ENCODE results near the gene DEFB127. TPM values are rescaled to one million over a fixed set of nuclear protein-coding genes. Genes with fewer than 3 reads are reported as not detected.
"Not testable (repeated sequence)": the region's sequence is repeated elsewhere in the genome, so short reads cannot be mapped to it uniquely, and the experiment has no call there.

The DEFB127 gene
- total and polyA plus RNA-seq, 4 donors: not detected

DNA sequence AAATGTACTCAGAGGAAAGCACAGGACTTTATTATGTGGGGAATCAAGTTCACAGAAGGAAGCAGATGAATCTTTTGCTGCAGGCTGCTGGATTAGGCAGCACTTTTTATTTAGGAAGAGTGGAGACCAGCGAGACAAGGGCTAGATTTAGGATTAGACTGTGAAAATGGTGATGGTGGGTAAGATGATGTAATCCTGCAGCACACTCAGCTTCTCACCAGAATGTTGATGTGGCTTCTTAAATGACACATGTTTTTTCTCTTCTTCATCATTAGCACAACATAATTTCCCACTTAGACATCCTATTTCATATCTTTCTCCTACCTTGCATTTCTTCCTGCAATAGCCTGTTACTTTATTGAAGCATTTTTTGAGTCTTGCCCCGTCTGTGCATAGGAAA is 30.5 kb downstream of the DEFB127 start:
- WGBS, 2 donors: 75 to 78% methylated on average over 2 of the region's 2 CpGs
- H3K9ac ChIP-seq (ENCODE audit: insufficient read depth in 1 of 2, low read length in 2 of 2): no peak overlapping the region
- no peak overlapping the region for H3K27ac ChIP-seq (ENCODE audit: low read depth in 1 of 2, low read length in 1 of 2)
- H3K27me3 ChIP-seq (ENCODE audit: control insufficient read depth in 3 of 3, insufficient read depth in 3 of 3, low read length in 2 of 3): peaks cover 0 to 6% (median 0%) of the 10 kb centered on the region in 3 donors
- TF ChIP-seq, protein P1, sequence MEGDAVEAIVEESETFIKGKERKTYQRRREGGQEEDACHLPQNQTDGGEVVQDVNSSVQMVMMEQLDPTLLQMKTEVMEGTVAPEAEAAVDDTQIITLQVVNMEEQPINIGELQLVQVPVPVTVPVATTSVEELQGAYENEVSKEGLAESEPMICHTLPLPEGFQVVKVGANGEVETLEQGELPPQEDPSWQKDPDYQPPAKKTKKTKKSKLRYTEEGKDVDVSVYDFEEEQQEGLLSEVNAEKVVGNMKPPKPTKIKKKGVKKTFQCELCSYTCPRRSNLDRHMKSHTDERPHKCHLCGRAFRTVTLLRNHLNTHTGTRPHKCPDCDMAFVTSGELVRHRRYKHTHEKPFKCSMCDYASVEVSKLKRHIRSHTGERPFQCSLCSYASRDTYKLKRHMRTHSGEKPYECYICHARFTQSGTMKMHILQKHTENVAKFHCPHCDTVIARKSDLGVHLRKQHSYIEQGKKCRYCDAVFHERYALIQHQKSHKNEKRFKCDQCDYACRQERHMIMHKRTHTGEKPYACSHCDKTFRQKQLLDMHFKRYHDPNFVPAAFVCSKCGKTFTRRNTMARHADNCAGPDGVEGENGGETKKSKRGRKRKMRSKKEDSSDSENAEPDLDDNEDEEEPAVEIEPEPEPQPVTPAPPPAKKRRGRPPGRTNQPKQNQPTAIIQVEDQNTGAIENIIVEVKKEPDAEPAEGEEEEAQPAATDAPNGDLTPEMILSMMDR (IDR thresholded peaks at IDR 0.05; ENCODE audit: control extremely low read depth, extremely low read depth): no peak
- H3K4me3 ChIP-seq: no peak overlapping the region
- ATAC-seq (ENCODE audit: insufficient read depth, low FRiP score) (no peak), DNase-seq (no peak)
- no peaks in the 10 kb centered on the region for H3K36me3 ChIP-seq (ENCODE audit: control insufficient read depth in 4 of 4, insufficient read depth in 4 of 4, low read length in 4 of 4)
- H3K4me1 ChIP-seq (ENCODE audit: control insufficient read depth in 5 of 5, insufficient read depth in 5 of 5, low read length in 5 of 5): no peaks in the 10 kb centered on the region
- no peaks in the 10 kb centered on the region for H3K9me3 ChIP-seq (ENCODE audit: control insufficient read depth in 4 of 4, insufficient read depth in 3 of 4, low read length in 3 of 4)

DNA sequence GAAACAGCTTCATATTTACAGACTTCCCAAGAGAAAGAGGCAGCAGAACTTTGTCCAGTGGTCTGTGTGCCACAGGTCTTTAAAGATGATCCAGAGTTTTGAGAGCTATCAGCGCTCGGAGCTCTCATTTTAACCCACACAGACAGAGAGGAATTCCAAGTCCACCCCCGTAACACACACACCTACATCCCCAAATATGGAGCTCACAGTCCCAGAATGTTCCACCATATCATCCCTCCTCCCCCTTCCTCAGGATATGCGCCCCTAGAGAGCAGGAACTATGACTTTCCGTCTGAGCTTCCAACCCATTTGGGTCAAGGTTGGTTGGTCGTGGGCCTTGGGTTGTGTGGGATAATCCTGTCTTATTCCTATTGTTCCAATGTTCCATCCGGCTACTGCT is 32.4 kb downstream of the DEFB127 start, which contains the start of gene DEFB128:
Gene DEFB128 (minus strand): TSS at position 101 of the 400 bp plus-strand sequence. CDS start 88 bp downstream, at position 13.
- Histone ChIP-seq H3K36me3 (ENCODE audit: control insufficient read depth in 4 of 4, insufficient read depth in 4 of 4, low read length in 4 of 4) (no peaks in the 10 kb centered on the region), H3K27ac (ENCODE audit: low read depth in 1 of 2, low read length in 1 of 2) (no peak within 1 kb of the TSS), H3K9ac (ENCODE audit: insufficient read depth in 1 of 2, low read length in 2 of 2) (no peak within 1 kb of the TSS), H3K4me3 (no peak within 1 kb of the TSS), H3K4me1 (ENCODE audit: control insufficient read depth in 5 of 5, insufficient read depth in 5 of 5, low read length in 5 of 5) (no peaks in the 10 kb centered on the region), H3K27me3 (ENCODE audit: control insufficient read depth in 3 of 3, insufficient read depth in 3 of 3, low read length in 2 of 3) (peaks cover 0 to 6% (median 0%) of the 10 kb centered on the region in 3 donors), H3K9me3 (ENCODE audit: control insufficient read depth in 4 of 4, insufficient read depth in 3 of 4, low read length in 3 of 4) (no peaks in the 10 kb centered on the region)
- DNase-seq (no peak), ATAC-seq (ENCODE audit: insufficient read depth, low FRiP score) (no peak)
- TF ChIP-seq, protein P1 (IDR thresholded peaks at IDR 0.05; ENCODE audit: control extremely low read depth, extremely low read depth): no peak
- WGBS, 2 donors: 58 to 70% methylated on average over 7 of the region's 7 CpGs

DNA sequence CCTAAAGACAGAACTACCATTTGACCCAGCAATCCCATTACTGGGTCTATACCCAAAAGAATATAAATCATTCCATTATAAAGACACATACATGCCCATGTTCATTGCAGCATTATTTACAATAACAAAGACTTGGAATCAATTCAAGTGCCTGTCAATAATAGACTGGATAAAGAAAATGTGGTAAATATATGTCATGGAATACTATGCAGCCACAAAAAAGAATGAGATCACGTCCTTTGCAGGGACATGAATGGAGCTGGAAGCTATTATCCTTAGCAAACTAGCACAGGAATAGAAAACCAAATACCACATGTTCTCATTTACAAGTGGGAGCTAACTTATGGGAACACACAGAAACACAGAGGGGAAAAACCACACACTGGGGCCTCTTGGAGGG is 41.0 kb downstream of the DEFB127 start:
- Histone ChIP-seq H3K27ac (ENCODE audit: low read depth in 1 of 2, low read length in 1 of 2) (no peak overlapping the region), H3K27me3 (ENCODE audit: control insufficient read depth in 3 of 3, insufficient read depth in 3 of 3, low read length in 2 of 3) (no peaks in the 10 kb centered on the region), H3K36me3 (ENCODE audit: control insufficient read depth in 4 of 4, insufficient read depth in 4 of 4, low read length in 4 of 4) (no peaks in the 10 kb centered on the region), H3K9ac (ENCODE audit: insufficient read depth in 1 of 2, low read length in 2 of 2) (no peak overlapping the region), H3K4me3 (no peak overlapping the region), H3K9me3 (ENCODE audit: control insufficient read depth in 4 of 4, insufficient read depth in 3 of 4, low read length in 3 of 4) (no peaks in the 10 kb centered on the region), H3K4me1 (ENCODE audit: control insufficient read depth in 5 of 5, insufficient read depth in 5 of 5, low read length in 5 of 5) (no peaks in the 10 kb centered on the region)
- TF ChIP-seq, protein P1 (IDR thresholded peaks at IDR 0.05; ENCODE audit: control extremely low read depth, extremely low read depth): no peak
- ATAC-seq (ENCODE audit: insufficient read depth, low FRiP score) (no peak), DNase-seq (no peak)
- 89 to 91% methylated on average over 1 of the region's 1 CpG for WGBS, 2 donors

DNA sequence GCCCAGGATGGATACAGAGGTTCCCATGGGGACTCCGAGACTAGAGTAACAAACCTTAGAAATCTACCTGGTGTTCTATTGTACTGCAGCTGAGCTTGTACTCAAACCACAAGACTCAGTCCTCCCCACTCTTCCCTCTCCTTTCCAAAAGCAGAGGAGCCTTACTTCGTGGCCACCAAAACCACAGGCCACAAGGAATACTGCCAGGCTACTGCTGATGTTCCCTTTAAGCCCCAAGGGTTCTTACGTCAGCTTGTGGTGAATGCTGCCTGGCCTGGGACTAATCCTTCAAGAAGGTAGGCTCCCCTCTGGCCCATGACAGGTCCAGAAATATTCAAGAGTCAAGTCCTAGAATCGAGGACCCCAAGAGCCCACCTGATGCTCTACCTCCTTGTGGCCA is 42.7 kb downstream of the DEFB127 start:
- no peaks in the 10 kb centered on the region for H3K36me3 ChIP-seq (ENCODE audit: control insufficient read depth in 4 of 4, insufficient read depth in 4 of 4, low read length in 4 of 4)
- H3K27me3 ChIP-seq (ENCODE audit: control insufficient read depth in 3 of 3, insufficient read depth in 3 of 3, low read length in 2 of 3): peaks cover 0 to 7% (median 0%) of the 10 kb centered on the region in 3 donors
- 35 to 60% methylated on average over 4 of the region's 4 CpGs for WGBS, 2 donors
- no peak overlapping the region for H3K4me3 ChIP-seq
- no peaks in the 10 kb centered on the region for H3K9me3 ChIP-seq (ENCODE audit: control insufficient read depth in 4 of 4, insufficient read depth in 3 of 4, low read length in 3 of 4)
- H3K4me1 ChIP-seq (ENCODE audit: control insufficient read depth in 5 of 5, insufficient read depth in 5 of 5, low read length in 5 of 5): no peaks in the 10 kb centered on the region
- DNase-seq: no peak
- H3K9ac ChIP-seq (ENCODE audit: insufficient read depth in 1 of 2, low read length in 2 of 2): no peak overlapping the region
- TF ChIP-seq, protein P1 (IDR thresholded peaks at IDR 0.05; ENCODE audit: control extremely low read depth, extremely low read depth): no peak
- H3K27ac ChIP-seq (ENCODE audit: low read depth in 1 of 2, low read length in 1 of 2): no peak overlapping the region
- no peak for ATAC-seq (ENCODE audit: insufficient read depth, low FRiP score)

DNA sequence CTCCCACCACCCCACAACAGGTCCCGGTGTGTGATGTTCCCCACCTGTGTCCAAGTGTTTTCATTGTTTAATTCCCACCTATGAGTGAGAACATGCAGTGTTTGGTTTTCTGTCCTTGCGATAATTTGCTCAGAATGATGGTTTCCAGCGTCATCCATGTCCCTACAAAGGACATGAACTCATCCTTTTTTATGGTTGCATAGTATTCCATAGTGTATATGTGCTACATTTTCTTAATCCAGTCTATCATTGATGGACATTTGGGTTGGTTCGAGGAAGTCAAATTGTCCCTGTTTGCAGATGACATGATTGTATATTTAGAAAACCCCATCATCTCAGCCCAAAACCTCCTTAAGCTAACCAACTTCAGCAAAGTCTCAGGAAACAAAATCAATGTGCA is 46.4 kb downstream of the DEFB127 start:
- not testable (repeated sequence) for ATAC-seq (ENCODE audit: insufficient read depth, low FRiP score); H3K27ac ChIP-seq (ENCODE audit: low read depth in 1 of 2, low read length in 1 of 2); H3K36me3 ChIP-seq (ENCODE audit: control insufficient read depth in 4 of 4, insufficient read depth in 4 of 4, low read length in 4 of 4); H3K4me1 ChIP-seq (ENCODE audit: control insufficient read depth in 5 of 5, insufficient read depth in 5 of 5, low read length in 5 of 5); H3K9me3 ChIP-seq (ENCODE audit: control insufficient read depth in 4 of 4, insufficient read depth in 3 of 4, low read length in 3 of 4); H3K4me3 ChIP-seq; H3K9ac ChIP-seq (ENCODE audit: insufficient read depth in 1 of 2, low read length in 2 of 2); DNase-seq
- peaks cover 0 to 13% (median 0%) of the 10 kb centered on the region in 3 donors for H3K27me3 ChIP-seq (ENCODE audit: control insufficient read depth in 3 of 3, insufficient read depth in 3 of 3, low read length in 2 of 3)
- WGBS, 2 donors: 70 to 74% methylated on average over 4 of the region's 4 CpGs
